Suppressor macrophage (primary cell): ENCODE results near the gene GOLGA2.
A peak's percentile ranks its signal among the peaks of the same experiment; 100 is the strongest.
"Not testable (repeated sequence)": the region's sequence is repeated elsewhere in the genome, so short reads cannot be mapped to it uniquely, and the experiment has no call there.

Experiments used
- DNase-seq, 4 experiments: peaks; one replicate each; pipeline ENCODE4 v3.0.0-alpha.2; 2020 to 2022

Gene GOLGA2

DNA sequence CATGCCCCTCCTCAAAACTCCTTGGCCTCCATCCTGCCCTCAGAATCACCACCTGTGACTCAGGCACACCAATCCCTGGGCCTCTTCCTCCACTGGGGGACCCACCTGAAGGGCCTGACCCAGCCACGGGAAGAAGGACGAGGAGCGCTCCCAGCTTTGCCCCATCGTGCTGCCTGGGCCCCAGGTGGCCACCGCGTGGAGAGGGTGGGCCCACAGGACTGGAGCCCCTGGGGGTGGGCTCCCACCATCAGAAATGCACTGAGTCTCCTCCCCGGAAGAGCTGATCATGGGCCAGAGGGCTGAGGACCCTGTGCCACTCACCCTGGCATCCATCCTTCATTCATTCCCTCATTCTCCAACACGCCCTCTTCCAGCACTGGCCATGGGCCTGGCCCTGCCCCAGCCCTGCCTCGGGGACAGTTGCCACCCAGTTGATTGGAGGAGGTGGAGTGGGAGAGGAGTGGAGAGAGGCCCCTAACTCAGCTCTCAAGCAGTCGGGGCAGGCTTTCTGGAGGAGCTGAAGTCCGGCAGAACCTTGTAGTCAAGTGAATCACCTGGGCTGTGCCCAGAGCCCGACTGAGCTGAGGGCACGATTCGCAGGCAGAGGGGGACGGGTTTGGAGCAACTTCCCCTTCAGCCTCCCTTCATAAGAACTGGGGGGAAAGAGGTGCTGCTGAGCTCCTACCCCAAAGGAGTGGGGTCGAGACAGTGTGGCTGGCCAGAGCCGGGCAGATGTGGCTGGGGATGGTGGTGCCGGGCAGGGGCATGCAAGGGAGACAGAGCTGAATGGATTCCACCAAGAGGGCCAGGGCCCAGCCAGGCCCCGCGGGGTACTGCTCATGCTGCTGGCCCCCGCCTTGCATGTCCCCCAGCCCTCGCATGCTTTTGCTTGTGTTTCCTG lies 43.0 kb downstream of the GOLGA2 start:
- no peak for DNase-seq

DNA sequence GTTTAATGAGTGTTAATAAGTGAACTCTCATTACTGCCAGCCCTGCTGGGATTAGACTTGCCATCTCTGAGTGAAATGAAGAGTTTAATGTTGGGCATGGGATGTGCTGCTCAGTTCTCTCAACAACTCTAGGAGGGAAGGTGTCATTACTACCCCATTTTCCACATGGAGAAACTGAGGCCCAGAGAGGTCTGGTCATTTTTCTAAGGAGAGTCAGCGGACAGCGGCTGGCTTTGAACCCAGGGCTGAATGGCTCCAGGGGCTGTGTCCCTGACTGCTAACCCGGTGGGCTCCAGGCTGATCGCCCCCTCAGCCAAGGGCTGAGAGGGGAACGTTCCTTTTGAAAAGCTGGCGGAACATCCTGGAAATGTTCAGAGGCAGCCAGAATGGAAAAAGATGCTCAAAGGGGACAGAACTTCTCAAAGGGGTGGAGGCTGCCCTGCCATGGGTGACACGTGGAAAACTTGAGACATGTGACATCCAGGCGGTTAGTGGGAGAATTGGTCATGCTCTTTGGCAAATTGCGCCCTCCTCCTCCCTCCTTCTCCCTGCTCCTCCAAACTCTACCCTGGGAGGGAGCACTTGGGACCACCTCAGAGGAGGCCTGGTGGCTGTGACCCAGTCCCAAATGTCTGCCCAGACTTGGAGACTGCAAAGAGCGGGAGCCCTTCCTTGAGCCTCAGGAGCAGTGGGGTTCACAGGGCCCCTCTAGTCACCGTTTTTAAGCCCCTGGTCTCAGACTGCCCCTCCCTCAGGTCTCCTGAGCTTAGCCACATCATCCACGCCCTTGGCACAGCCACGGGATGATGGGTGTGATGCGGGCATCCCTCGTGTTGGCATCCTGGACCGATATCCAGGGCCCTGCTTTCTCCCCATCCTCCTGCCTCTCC lies 43.9 kb downstream of the GOLGA2 start:
- no peak for DNase-seq

DNA sequence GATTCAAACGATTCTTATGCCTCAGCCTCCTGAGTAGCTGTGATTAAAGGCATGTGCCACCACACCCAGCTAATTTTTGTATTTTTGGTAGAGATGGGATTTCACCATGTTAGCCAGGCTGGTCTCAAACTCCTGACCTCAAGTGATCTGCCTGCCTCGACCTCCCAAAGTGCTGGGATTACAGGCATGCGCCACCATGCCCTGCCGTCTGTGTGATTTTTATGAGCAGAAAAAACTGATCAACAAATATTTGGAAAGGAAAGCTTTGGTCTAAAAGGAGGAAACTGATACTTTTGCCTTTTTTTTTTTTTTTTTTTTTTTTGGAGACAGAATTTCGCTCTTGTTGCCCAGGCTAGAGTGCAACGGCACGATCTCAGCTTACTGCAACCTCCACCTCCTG lies 44.9 kb downstream of the GOLGA2 start:
- not testable (repeated sequence) for DNase-seq

DNA sequence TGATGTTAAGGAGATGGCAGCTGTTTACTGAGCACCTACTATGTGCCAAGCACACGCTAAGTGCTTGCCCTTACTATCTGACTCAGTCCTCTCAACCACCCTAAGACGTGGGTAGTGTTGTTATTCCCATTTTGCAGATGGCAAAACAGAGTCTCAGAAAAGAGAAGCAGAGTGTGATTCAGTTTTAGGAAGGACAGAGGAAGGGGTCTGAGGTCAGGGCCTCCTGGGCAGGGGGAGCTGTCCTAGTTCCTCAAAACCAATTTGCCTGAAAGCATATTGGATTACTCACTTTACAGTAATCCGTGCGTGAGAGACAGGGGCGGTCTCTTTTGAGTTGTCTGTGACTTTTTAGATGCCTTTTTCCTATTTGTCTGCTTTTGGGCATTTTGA lies 49.4 kb downstream of the GOLGA2 start:
- DNase-seq = peak; percentile 59 to 79 (median 62)

DNA sequence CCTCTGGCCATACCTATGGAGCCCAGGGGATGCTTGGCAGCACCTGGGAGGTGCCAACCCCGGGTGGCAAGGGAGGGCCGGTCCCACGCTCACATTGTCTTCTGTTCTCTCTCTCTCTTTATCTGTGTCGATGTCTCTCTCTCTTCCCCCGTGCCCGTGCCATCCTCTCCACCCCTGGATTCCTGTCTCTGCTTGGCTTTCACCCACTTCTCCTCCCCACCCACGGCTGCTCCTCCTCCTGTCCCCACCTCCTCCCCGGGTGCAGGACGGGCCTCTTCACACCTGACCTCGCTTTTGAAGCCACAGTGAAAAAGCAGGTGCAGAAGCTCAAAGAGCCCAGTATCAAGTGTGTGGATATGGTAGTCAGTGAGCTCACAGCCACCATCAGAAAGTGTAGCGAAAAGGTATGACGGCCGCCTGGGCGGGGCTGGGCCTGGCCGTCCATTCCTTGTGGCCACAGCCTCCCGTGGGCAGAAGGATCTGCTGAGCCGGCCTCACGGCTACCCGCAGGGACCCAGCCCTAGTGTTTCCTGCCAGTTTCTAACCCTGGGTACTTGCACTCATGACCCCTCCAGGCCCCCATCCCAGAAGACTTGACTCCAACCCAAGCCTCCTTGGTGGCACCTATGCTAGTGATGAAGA lies 49.9 kb downstream of the GOLGA2 start:
- no peak for DNase-seq

DNA sequence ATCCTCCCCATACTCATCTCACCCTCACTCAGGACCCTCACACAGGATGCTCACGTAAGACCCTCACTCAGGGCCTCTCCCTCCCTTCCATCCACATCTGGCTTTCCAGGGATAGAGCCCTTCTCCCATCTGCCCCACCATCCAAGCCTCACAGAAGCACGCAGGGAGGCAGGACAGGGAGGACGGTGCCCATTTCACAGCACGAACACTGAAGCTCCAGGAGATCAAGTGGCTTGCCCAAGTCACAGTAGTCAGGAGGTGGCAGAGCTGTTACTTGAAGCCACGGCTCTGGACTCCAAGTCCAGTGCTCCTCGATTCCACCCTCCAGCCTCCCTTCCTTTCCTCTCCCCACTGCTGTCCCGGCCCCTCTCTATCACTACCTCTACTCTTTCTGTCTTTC lies 50.9 kb downstream of the GOLGA2 start:
- DNase-seq = no peak

DNA sequence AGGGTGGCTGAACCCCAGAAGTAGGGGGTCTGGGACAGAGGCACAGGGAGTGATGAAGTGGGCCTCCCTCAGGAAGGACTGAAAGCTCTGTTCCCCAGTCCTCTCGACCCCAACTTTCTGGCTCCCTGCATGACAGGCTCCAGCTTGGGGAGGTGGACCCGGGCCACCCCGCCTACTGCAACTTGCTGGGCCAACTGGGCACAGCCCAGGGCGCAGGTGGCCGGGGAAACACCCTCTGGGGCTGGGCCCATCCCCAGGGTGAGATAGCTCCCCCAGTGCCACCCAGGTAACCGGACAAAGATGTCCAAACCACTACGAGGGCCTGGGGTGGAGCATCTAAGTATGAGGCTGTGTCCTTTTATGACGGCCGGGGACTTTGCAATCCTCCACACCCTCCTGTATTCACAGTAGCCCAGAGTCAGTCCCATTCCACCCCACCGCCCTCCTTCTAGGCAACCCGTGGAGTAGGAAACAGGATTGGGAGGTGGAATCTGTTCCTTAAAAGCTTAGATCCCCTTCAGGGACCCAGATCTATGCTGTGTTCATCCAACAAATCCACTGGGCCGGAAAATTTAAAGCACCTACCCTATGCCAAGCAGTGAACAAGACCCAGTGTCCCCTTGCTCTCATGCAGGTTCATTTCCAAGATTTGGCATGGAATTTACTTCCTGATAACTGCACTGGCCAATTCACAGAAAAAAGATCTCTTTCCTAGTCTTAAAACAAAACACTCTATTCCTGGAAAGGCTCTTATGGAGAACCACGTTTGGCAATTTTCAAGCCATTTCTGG lies 52.7 kb downstream of the GOLGA2 start:
- no peak for DNase-seq

GRCh38 chr9:128222026-128222425 lies 53.8 kb downstream of the GOLGA2 start:
- DNase-seq = no peak

DNA sequence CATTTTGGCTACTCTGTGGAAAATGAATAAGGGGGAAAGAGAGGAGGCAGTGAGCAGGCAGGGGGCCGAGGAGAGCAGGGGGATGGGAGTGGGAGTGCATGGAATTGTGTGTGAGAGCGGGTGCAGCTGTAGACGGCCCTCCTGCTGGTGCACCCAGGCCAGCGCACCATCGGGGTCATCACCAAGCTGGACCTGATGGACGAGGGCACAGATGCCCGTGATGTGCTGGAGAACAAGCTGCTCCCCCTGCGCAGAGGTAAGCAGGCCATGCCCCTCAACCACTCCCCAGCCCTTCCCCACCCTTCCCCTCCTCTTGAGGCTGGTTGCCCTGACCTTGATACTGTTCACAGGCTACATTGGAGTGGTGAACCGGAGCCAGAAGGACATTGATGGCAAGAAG lies 56.0 kb downstream of the GOLGA2 start:
- DNase-seq = no peak

DNA sequence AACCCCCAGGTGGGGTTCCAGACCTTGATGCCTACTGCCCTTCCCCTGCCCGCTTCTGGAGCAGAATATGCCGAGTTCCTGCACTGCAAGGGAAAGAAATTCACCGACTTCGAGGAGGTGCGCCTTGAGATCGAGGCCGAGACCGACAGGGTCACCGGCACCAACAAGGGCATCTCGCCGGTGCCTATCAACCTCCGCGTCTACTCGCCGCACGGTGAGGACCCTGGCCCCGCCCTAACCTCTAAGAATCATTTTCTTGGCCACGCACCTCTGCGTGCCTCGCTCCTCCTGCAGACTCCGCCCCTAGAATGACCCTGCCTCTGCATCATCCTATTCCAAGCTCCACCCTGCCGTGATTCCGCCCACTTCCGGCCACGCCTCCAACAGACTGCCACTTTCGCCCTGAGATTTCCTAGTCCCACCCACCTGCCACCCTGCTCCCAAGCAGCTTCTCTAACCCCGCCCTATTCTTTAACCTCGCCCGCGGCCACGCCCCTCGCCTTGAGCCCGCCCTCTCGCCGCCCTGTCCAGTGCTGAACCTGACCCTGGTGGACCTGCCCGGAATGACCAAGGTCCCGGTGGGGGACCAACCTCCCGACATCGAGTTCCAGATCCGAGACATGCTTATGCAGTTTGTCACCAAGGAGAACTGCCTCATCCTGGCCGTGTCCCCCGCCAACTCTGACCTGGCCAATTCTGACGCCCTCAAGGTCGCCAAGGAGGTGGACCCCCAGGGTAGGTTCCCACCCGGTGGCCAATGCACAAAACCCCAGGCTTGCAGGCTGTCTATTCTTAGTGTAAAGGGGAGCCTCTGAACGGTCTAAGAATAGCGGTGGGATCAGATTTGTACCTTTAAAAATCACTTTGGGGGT lies 57.1 kb downstream of the GOLGA2 start:
- DNase-seq = peak; percentile 96 to 97 (median 97)

- no peak for DNase-seq
Observed at GRCh38 chr9:128218172-128218517, 57.7 kb downstream of the GOLGA2 start.

DNA sequence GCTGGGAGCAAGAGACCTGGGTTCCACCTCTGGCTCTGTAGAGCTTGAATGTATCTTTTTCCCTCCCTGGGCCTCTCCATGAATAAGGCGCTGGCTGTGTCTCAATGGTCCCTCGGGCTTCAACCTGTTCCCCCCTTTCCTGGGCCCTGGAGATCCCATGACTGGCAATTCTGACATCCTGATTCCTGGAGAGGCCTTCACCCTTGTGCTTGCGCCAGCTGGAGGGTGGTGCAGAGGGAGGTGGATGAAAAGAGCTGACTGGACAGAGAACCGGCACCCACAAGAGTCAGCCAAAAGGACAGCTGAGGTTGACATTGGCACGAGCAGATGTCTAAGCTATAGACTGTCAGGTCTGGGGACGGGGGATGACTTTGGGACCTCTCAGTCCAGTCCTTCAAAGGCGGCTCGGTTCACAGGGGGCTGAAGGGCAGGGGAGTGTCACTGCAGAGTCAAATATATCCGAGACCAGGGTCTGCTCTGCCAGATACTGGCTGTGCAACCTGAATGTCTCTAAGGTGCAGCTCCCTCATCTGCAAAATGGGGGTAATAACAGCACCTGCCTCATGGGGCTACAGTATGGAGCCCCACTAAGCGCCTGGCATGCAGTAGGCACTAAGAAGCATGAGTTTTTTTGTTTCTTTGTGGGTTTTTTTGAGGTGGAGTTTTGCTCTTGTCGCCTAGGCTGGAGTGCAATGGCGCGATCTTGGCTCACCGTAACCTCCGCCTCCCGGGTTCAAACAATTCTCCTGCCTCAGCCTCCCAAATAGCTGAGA lies 58.8 kb downstream of the GOLGA2 start:
- DNase-seq = peak in 2 of 4 experiments; percentile 23 to 25

DNA sequence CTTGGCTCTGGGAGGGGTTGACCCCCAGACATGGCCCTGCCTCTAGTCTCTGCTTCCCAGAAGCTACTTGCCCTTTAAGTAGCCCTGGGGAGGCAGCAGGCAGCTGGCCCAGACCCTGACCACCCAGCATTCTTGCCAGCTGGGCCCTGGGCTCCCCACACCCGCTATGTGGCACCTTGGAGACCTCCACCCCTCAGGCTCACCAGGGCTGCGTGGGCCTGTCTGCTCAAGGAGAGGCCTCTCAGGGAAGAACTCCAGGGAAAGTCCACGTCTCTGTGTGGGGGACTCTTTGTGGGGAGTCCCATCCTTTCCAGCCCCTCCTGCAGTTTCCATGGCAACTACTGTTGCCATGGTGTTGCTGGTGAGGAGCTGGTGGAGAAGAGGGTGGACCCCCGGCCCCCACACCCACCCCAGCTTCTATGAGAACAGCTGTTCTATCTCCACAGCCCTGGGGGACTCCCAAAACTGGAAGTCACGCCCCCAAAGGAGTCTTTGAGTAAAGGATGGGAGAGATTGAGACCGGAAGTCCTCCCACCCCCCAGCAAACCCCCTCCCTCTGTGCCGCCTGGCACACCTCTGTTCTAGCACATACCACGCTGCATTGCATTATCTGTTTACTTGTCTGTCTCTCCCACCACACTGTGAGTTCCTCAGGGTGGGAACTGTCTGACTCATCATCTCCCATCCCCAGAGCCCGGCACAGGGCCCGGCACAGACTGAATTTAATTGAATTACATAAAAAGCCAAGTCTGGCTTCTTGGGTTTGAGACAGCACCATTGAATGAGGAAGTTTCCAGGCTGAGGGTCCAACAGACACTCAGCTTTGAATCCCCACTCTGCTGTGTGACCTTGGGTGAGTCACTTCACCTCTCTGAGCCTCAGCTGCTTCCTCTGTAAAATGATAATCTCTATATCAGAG lies 60.1 kb downstream of the GOLGA2 start:
- peak in 1 of 4 experiments; percentile 9 for DNase-seq

DNA sequence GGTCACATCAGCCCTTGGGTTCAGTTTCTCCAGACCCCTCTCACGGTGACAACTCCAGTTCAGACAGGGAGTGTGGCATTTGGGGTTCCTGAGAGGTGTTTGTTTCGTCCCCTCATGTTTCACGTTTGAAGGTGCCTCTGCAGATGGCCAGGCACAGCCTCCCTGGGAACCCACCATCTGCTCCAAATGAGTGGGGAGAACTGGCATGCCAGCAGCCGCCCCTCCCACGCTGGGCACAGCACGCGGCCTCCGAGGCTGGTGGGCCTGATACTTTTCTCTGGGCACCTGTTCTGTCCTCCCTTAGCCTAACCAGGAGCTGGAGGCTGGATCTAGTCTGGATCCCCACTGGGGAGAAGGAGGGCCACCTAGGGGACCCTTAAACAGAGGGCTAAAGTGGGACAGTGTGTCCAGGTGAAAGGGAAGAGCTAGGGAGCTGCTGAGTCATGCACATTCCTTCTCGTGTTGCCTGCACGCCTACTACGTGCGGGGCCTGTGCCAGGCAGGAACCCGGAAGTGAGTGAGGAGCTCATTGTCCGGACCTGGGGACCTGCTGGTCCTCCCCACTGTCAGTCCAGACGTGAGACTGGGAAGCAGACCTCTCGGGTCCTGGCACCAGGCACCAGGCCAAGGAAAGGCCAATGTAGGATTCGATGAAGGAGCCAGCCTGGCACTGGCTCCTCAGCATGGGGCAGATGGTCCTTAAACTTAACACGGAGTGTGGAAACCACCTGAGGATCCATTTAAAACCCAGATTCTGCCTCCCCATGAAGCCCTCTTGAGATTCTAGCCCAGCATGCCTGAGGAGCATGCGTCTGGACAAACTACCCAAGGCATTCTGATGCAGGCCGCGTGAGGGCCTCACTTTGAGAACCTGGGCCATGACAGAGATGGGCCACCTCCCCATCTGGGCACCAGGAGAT lies 61.0 kb downstream of the GOLGA2 start:
- no peak for DNase-seq

- DNase-seq = no peak
Observed at GRCh38 chr9:128213746-128214497, 61.9 kb downstream of the GOLGA2 start.

GRCh38 chr9:128211981-128212281 lies 63.9 kb downstream of the GOLGA2 start:
- DNase-seq = no peak

- no peak for DNase-seq
Observed at GRCh38 chr9:128211186-128211980, 64.4 kb downstream of the GOLGA2 start.
